Tibial nerve (tissue), 3 donors: ENCODE data around the gene TAS1R2.

ENCODE experiments used
- POLR2A ChIP-seq, 2 donors: fragments of 450-650 bp; IDR thresholded peaks; one replicate each; pipeline ENCODE4 v1.6.1; 2017; ENCODE audit warnings: antibody characterized with exemption in 2 of 2, mild to moderate bottlenecking in 2 of 2, moderate library complexity in 2 of 2
- TF ChIP-seq, protein P1 (sequence below), 5 experiments: fragments of 200-600 bp in 3 of 5; fragments of 450-650 bp in 2 of 5; sonication (generic) in 3 of 5; IDR thresholded peaks; one replicate each; pipeline ENCODE4 v1.5.1; 2016 to 2019; ENCODE audit warnings: antibody characterized with exemption in 5 of 5, mild to moderate bottlenecking in 3 of 5, moderate library complexity in 2 of 5

DNA sequence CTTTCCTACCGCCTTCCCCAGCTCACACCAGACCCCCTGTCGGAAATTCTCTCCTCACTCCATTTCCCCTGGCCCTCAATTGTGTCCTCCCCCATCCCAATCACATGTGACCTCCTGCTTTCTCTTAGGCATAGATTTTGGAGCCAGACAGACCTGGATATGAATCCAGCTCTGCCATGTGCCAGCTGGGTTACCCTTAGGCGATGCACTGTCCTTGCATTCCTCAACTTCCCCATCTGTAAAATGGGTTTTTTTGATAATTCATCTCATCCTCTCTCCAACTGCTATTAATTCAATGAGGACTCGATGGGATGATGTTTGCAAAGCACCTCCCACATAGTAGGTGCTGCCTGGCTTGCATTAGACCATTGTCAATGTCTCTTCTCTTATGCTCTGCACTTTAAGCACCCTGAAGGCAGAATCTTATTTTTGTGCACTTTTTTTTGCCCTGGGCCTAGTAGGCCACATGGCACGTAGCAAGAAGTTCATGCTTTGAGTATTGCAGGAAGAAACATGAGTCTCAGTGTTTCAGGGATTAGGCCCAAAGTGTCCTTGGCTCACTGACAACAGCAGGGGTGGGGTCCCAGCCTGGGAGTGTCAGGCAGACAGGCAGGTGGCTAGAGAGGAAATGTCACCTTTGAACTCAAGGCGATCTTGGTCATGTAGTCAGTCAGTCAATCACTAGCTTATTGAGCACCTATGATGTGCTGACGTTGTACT lies 47.6 kb downstream of the TAS1R2 start:
- no peak for TF ChIP-seq POLR2A (IDR thresholded peaks at IDR 0.05)
- TF ChIP-seq, protein P1, sequence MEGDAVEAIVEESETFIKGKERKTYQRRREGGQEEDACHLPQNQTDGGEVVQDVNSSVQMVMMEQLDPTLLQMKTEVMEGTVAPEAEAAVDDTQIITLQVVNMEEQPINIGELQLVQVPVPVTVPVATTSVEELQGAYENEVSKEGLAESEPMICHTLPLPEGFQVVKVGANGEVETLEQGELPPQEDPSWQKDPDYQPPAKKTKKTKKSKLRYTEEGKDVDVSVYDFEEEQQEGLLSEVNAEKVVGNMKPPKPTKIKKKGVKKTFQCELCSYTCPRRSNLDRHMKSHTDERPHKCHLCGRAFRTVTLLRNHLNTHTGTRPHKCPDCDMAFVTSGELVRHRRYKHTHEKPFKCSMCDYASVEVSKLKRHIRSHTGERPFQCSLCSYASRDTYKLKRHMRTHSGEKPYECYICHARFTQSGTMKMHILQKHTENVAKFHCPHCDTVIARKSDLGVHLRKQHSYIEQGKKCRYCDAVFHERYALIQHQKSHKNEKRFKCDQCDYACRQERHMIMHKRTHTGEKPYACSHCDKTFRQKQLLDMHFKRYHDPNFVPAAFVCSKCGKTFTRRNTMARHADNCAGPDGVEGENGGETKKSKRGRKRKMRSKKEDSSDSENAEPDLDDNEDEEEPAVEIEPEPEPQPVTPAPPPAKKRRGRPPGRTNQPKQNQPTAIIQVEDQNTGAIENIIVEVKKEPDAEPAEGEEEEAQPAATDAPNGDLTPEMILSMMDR (IDR thresholded peaks at IDR 0.05), result no peak
